Peyer's patch (tissue), 4 donors: ENCODE data around the gene SLC16A3. TPM values are rescaled to one million over a fixed set of nuclear protein-coding genes. Genes with fewer than 3 reads are reported as not detected.

Source experiments
- DNase-seq, 3 donors: peaks; one replicate each; pipeline ENCODE4 v3.0.0-alpha.2; 2017 to 2019
- H3K27ac ChIP-seq, 4 donors: fragments of 200-600 bp; sonication (generic); one replicate each; pipeline ENCODE4 v1.5.1; 2016 to 2019
- H3K27me3 ChIP-seq, 2 donors: fragments of 200-600 bp; sonication (generic); one replicate each; pipeline ENCODE4 v1.5.1; 2019
- H3K36me3 ChIP-seq, 3 donors: fragments of 200-600 bp; sonication (generic); one replicate each; pipeline ENCODE4 v1.5.1; 2016 to 2019
- H3K4me1 ChIP-seq, 4 donors: fragments of 200-600 bp; sonication (generic); one replicate each; pipeline ENCODE4 v1.5.1; 2016 to 2019
- H3K4me3 ChIP-seq, 4 donors: fragments of 200-600 bp; sonication (generic); 1 replicate in 3 of 4; 2 replicates in 1 of 4; pipeline ENCODE4 v1.5.1; 2016 to 2019; ENCODE audit warnings: mild to moderate bottlenecking in 1 of 4
- H3K9me3 ChIP-seq, 4 donors: fragments of 200-600 bp; sonication (generic); one replicate each; pipeline ENCODE4 v1.5.1; 2016 to 2019; ENCODE audit warnings: mild to moderate bottlenecking in 1 of 4
- POLR2A ChIP-seq, 2 donors: fragments of 450-650 bp; IDR thresholded peaks; one replicate each; pipeline ENCODE4 v1.5.1; 2017; ENCODE audit warnings: antibody characterized with exemption in 2 of 2, mild to moderate bottlenecking in 2 of 2, moderate library complexity in 2 of 2
- total RNA-seq, 4 donors: library from RNA; depleted of rRNA; stranded (reverse); fragments of >200 nt; gene quantifications; one replicate each; pipeline ENCODE4 v1.1.0, GENCODE V29; 2016
- TF ChIP-seq, protein P1 (sequence below), 6 experiments: fragments of 450-650 bp in 4 of 6; fragments of 200-600 bp in 2 of 6; sonication (generic) in 1 of 6; IDR thresholded peaks; one replicate each; pipeline ENCODE4 v1.5.1; 2017 to 2019; ENCODE audit warnings: antibody characterized with exemption in 6 of 6, mild to moderate bottlenecking in 3 of 6, moderate library complexity in 1 of 6

The SLC16A3 gene
- total RNA-seq, 4 donors from 2014 or later: 18.9 to 55.0 (median 35.3) TPM

DNA sequence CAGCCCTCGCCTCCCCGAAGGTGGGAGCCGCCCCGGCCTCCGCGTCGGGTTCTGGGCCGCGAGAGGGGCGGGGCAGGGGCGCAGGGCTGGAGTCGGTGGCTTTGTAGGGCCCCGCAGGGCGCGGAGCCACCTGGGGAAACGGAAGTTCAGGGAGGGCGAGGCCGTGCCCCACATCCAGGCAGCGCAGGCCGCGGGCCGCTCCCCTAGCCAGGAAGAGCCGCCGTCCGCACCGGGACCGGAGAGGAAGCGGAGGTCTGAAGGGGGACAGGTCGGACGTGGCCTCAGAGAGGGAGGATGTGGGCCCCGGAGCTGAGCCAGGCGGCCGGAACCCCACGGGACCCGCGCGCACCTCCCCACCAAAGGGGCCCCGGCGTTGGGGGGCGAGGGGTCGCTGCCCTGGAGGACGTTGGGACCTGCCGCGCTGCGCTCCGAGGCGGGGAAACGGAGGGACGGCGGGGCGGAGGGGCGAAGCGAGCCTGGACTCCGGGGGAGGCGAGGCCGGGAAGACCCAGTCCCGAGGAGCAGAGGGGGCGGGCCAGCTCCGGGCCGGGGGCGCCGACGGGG is 482 bp upstream of the SLC16A3 start:
- peak; percentile 77 to 89 (median 80) for DNase-seq
- H3K36me3 ChIP-seq: no peaks in the 10 kb centered on the region
- H3K4me3 ChIP-seq: peak overlapping the region; percentile 73 to 89 (median 76)
- H3K9me3 ChIP-seq: no peaks in the 10 kb centered on the region
- peak overlapping the region; percentile 95 to 99 (median 96) for H3K27ac ChIP-seq
- peaks cover 0 to 46% (median 27%) of the 10 kb centered on the region in 4 donors for H3K4me1 ChIP-seq
- TF ChIP-seq, protein P1, sequence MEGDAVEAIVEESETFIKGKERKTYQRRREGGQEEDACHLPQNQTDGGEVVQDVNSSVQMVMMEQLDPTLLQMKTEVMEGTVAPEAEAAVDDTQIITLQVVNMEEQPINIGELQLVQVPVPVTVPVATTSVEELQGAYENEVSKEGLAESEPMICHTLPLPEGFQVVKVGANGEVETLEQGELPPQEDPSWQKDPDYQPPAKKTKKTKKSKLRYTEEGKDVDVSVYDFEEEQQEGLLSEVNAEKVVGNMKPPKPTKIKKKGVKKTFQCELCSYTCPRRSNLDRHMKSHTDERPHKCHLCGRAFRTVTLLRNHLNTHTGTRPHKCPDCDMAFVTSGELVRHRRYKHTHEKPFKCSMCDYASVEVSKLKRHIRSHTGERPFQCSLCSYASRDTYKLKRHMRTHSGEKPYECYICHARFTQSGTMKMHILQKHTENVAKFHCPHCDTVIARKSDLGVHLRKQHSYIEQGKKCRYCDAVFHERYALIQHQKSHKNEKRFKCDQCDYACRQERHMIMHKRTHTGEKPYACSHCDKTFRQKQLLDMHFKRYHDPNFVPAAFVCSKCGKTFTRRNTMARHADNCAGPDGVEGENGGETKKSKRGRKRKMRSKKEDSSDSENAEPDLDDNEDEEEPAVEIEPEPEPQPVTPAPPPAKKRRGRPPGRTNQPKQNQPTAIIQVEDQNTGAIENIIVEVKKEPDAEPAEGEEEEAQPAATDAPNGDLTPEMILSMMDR (IDR thresholded peaks at IDR 0.05): no peak
- peak in 1 of 2 donors; percentile 45 for TF ChIP-seq POLR2A (IDR thresholded peaks at IDR 0.05)
- H3K27me3 ChIP-seq: no peaks in the 10 kb centered on the region

DNA sequence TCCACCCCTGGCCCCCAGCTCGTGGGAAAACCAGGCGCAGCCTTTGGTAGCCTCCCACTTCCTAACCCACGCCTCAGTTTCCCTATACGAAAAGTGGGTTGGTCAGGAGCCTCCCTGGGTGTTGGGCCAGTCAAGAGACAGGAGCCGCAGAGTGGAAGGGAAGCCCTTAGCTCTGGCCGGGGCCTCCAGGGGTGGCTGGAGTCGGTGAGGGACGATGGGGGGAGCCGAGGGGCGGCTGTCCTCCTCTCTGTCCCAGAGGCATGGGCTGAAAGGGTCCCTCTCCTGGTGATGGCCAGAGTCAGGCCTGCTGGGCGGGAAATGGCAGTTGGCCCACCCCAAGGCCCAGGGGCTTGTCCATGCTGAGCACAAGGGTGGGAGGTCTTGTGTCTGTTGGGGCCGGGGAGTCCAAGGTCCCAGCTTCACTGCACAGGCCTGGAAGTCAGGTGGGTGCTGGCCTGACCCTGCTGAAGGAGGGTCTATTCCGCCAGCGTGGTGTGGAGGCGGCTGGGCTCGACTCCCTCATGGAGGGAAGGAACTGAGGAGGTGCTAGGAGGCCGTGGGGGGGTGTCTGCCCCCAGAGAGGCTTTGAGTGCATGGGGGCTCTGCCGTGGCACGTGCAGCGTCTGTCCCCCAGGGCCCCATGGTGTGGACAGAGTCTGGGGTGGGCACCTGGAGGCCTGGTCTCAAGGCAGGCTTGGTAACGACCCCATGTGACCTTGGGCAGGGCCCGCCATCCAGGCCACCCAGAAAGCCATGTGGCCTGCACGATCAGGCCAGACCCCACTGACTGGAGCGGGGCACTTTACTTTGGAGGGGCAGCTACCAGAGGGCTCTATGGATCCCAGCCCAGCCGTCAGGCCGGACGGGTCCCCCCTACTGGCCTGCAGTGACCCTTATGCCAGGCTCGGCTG is 1.1 kb downstream of the SLC16A3 start:
- TF ChIP-seq, protein P1 (IDR thresholded peaks at IDR 0.05): no peak
- TF ChIP-seq POLR2A (IDR thresholded peaks at IDR 0.05): no peak
- Histone ChIP-seq H3K4me1 (peaks cover 0 to 56% (median 27%) of the 10 kb centered on the region in 4 donors), H3K27me3 (no peaks in the 10 kb centered on the region), H3K36me3 (no peaks in the 10 kb centered on the region), H3K27ac (peak overlapping the region; percentile 95 to 99 (median 96)), H3K9me3 (no peaks in the 10 kb centered on the region), H3K4me3 (peak overlapping the region; percentile 73 to 89 (median 76))
- no peak for DNase-seq

DNA sequence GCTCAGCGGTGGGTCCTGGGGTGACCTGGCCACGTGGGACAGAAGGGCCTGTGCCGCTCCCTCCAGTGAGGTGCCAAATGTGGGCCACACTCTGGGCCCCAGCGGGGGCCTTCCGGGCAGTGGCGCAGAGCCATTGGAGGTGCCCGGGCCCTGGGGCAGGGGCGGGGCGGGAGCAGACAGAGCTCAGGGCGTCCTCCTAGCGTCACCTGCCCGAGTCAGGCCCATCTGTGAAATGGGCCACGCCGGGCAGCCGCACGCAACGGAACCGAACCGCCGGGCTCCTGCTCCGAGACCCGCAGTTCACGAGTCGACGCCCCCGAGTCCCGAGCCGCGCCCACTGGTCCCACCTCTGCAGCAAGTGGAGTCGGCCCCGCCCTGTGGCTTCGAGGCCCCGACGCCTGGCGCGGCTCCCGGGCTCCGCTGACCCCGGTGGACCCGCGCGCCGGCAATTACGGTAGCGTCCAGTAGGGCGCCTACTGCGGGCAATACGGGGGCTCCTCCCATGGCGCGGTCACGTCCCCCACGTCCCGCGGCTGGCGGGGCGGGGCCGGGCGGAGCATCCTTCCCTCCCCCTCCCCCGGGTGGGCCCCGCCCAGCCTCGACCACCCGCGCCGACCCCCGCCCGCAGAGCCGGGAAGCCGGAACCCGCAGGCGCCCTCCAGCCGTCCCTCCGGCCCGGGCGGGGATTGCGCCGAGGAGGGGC is 1.9 kb downstream of the SLC16A3 start:
- DNase-seq: peak; percentile 74 to 93 (median 92)
- no peaks in the 10 kb centered on the region for H3K27me3 ChIP-seq
- TF ChIP-seq POLR2A (IDR thresholded peaks at IDR 0.05): no peak
- TF ChIP-seq, protein P1 (IDR thresholded peaks at IDR 0.05): peak; percentile 59 to 74 (median 69)
- H3K27ac ChIP-seq: peak overlapping the region; percentile 95 to 99 (median 96)
- H3K36me3 ChIP-seq: no peaks in the 10 kb centered on the region
- no peaks in the 10 kb centered on the region for H3K9me3 ChIP-seq
- peaks cover 0 to 64% (median 29%) of the 10 kb centered on the region in 4 donors for H3K4me1 ChIP-seq
- H3K4me3 ChIP-seq: peak overlapping the region; percentile 60 to 89 (median 69)

DNA sequence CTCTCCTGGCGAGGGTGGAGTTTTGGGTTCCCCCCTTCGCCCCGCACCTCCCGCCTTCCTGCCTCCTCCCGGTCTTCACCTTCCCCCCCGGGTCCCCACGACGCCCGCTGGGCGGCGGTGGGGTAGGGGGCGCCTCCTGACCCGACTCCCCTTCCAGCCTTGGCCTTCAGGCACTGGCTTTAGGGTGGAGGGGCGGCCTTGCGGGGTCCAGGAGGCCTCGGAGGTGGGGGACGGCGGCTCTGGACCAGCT is 2.4 kb downstream of the SLC16A3 start:
- peaks cover 0 to 69% (median 33%) of the 10 kb centered on the region in 4 donors for H3K4me1 ChIP-seq

More for the DNA sequence above, 2.4 kb downstream of the SLC16A3 start:
- DNase-seq: peak in 1 of 3 donors; percentile 73
- Histone ChIP-seq H3K36me3 (no peaks in the 10 kb centered on the region), H3K9me3 (no peaks in the 10 kb centered on the region), H3K27ac (peak overlapping the region; percentile 95 to 99 (median 96)), H3K27me3 (no peaks in the 10 kb centered on the region), H3K4me3 (peak overlapping the region; percentile 60 to 89 (median 69))
- no peak for TF ChIP-seq POLR2A (IDR thresholded peaks at IDR 0.05)
- TF ChIP-seq, protein P1 (IDR thresholded peaks at IDR 0.05): no peak
